Gastrocnemius medialis (tissue), 4 donors: ENCODE data around the gene DUSP8. TPM values are rescaled to one million over a fixed set of nuclear protein-coding genes. Genes with fewer than 3 reads are reported as not detected.

Experiments
- ATAC-seq, 2 donors: fragments of 150-250 bp; one replicate each; pipeline ENCODE4 v1.9.1; 2016
- DNase-seq, 2 donors: peaks; one replicate each; pipeline ENCODE4 v3.0.0-alpha.2; 2019
- H3K27ac ChIP-seq, 4 donors: fragments of 200-600 bp; sonication (generic); 1 replicate in 1 of 4; 2 replicates in 3 of 4; pipeline ENCODE4 v1.5.1; 2016 to 2018; ENCODE audit warnings: mild to moderate bottlenecking in 2 of 4, moderate library complexity in 1 of 4
- H3K27me3 ChIP-seq, 3 donors: fragments of 200-600 bp; sonication (generic) in 2 of 3; 1 replicate in 1 of 3; 2 replicates in 2 of 3; pipeline versions ENCODE4 v1.5.1 to v1.6.0; 2016 to 2019; ENCODE audit warnings: mild to moderate bottlenecking in 1 of 3, moderate library complexity in 1 of 3
- H3K36me3 ChIP-seq, 2 donors: fragments of 200-600 bp; sonication (generic) in 1 of 2; one replicate each; pipeline ENCODE4 v1.5.1; 2017 to 2018
- H3K4me1 ChIP-seq, 2 donors: fragments of 200-600 bp; sonication (generic) in 1 of 2; one replicate each; pipeline ENCODE4 v1.5.1; 2016 to 2017; ENCODE audit warnings: mild to moderate bottlenecking in 2 of 2
- H3K4me3 ChIP-seq, 4 donors: fragments of 200-600 bp; sonication (generic) in 3 of 4; 1 replicate in 1 of 4; 2 replicates in 3 of 4; pipeline ENCODE4 v1.5.1; 2016 to 2019; ENCODE audit warnings: mild to moderate bottlenecking in 2 of 4
- H3K9me3 ChIP-seq, 3 donors: fragments of 200-600 bp; sonication (generic) in 2 of 3; 1 replicate in 1 of 3; 2 replicates in 2 of 3; pipeline ENCODE4 v1.5.1; 2016 to 2019
- POLR2A ChIP-seq, 2 donors: fragments of 450-650 bp; IDR thresholded peaks; one replicate each; pipeline ENCODE4 v1.6.1; 2017; ENCODE audit warnings: antibody characterized with exemption in 2 of 2, mild to moderate bottlenecking in 2 of 2, moderate library complexity in 2 of 2
- in situ Hi-C, 4 donors: fragments of 200-750 bp; cut with MboI; loops; one replicate each; pipeline versions ENCODE4 v1.15.0 to v1.8.0; 2017; ENCODE audit warnings: low sequenced_read_pairs in 4 of 4
- intact Hi-C: fragments of 100-400 bp; cut with DNase I; formaldehyde crosslinking; loops from one replicate; pipeline ENCODE4 v1.15.1; 2023; ENCODE audit warnings: low total_unique reads
- total RNA-seq, 4 donors: library from RNA; depleted of rRNA; stranded (reverse); fragments of >200 nt; gene quantifications; one replicate each; pipeline versions ENCODE4 v1.1.0 to v1.2.3, GENCODE V29; 2016
- TF ChIP-seq, protein P1 (sequence below), 5 experiments: fragments of 450-650 bp in 3 of 5; fragments of 200-600 bp in 2 of 5; sonication (generic) in 2 of 5; IDR thresholded peaks in 4 of 5; conservative IDR thresholded peaks in 1 of 5; 1 replicate in 4 of 5; 2 replicates in 1 of 5; pipeline ENCODE4 v1.5.1; 2016 to 2019; ENCODE audit warnings: antibody characterized with exemption in 5 of 5, mild to moderate bottlenecking in 3 of 5, moderate library complexity in 3 of 5

DUSP8 gene
- total RNA-seq, 4 donors from 2014 or later: 2.6 to 25.9 (median 6.3) TPM

DNA sequence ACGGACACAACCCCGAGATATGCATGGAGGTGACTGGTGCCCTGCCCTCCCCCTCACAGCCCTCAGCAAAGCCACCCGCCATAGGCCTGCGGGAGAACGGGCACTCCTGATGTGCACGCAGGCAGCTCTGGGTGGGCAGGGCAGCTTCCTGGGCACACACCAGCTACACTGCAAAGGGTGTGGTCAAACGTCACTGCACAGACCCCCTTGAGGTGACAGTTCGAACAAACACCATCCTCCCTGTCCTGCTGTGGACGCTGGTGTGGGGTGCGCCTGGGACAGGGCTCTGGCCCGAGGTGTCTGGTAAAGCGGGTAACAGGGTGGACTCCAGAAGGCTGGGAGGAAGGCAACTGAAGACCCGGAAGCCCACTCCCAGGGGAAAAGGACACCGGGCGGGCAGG, 63.6 kb downstream of the DUSP8 start:
- Histone ChIP-seq H3K27ac (no peak overlapping the region), H3K36me3 (no peaks in the 10 kb centered on the region), H3K9me3 (no peaks in the 10 kb centered on the region), H3K4me1 (peaks cover 61 to 66% of the 10 kb centered on the region in 2 donors), H3K27me3 (no peaks in the 10 kb centered on the region), H3K4me3 (no peak overlapping the region)
- in situ Hi-C loops: loop anchor here (25.0 kb wide), 3 partner anchors 196 to 296 kb away; partner anchors contain the start of genes MUC5B (in 3 of the 4) and TOLLIP (in 1 of the 4)
- intact Hi-C loops: no loop called here
- TF ChIP-seq, protein P1, sequence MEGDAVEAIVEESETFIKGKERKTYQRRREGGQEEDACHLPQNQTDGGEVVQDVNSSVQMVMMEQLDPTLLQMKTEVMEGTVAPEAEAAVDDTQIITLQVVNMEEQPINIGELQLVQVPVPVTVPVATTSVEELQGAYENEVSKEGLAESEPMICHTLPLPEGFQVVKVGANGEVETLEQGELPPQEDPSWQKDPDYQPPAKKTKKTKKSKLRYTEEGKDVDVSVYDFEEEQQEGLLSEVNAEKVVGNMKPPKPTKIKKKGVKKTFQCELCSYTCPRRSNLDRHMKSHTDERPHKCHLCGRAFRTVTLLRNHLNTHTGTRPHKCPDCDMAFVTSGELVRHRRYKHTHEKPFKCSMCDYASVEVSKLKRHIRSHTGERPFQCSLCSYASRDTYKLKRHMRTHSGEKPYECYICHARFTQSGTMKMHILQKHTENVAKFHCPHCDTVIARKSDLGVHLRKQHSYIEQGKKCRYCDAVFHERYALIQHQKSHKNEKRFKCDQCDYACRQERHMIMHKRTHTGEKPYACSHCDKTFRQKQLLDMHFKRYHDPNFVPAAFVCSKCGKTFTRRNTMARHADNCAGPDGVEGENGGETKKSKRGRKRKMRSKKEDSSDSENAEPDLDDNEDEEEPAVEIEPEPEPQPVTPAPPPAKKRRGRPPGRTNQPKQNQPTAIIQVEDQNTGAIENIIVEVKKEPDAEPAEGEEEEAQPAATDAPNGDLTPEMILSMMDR (IDR thresholded peaks at IDR 0.05 in 4 of 5, conservative IDR thresholded peaks at IDR 0.05 in 1 of 5): no peak
- TF ChIP-seq POLR2A (IDR thresholded peaks at IDR 0.05): no peak
- ATAC-seq (no peak), DNase-seq (no peak)

DNA sequence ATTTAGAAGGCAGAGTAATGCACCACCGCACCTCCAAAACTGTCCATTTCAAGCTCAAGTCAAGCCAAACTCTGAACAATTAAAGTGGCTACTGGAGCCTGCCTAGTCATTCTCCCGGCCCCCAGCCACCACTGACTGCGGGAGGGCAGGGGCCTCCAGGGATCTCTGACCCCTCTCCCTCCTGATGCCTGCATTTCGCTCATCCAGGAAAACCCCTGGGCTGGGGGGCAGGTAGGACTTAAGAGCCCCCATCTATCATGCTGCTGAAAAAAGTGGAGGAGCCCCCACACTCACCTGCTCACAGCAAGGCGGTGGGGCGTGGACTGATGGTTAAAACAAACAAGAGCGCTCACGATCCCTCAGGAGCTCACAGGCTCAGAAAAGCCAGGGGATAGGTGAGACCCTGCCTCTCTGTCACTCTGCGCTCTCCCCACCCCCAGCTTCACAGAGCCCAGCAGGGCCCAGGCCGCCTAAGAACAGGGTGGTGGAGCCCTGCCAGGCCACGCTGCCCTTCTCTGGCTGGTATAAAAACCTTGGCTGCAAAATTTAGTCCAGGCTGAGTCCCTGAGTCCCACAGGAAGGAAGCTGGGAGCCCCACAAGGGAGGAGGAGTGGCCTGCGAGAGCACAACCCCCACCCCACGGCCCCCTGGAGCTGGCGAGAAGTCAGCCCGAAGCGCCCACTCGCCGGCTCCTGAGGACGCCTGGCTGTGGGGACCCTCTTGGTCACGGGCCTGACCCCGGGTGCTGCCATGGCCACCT, 64.5 kb downstream of the DUSP8 start:
- in situ Hi-C loops (loop anchor here (25.0 kb wide), 3 partner anchors 195 to 295 kb away; partner anchors contain the start of genes MUC5B (in 3 of the 4) and TOLLIP (in 1 of the 4)), intact Hi-C loops (no loop called here)
- TF ChIP-seq, protein P1 (IDR thresholded peaks at IDR 0.05 in 4 of 5, conservative IDR thresholded peaks at IDR 0.05 in 1 of 5): no peak
- TF ChIP-seq POLR2A (IDR thresholded peaks at IDR 0.05): no peak
- no peaks in the 10 kb centered on the region for H3K9me3 ChIP-seq
- peak overlapping the region in 2 of 4 donors; percentile 9 to 38 for H3K27ac ChIP-seq
- ATAC-seq (no peak), DNase-seq (no peak)
- H3K27me3 ChIP-seq: no peaks in the 10 kb centered on the region
- H3K4me3 ChIP-seq: peak overlapping the region in 1 of 4 donors; percentile 24
- H3K36me3 ChIP-seq: no peaks in the 10 kb centered on the region
- peaks cover 64 to 73% of the 10 kb centered on the region in 2 donors for H3K4me1 ChIP-seq

DNA sequence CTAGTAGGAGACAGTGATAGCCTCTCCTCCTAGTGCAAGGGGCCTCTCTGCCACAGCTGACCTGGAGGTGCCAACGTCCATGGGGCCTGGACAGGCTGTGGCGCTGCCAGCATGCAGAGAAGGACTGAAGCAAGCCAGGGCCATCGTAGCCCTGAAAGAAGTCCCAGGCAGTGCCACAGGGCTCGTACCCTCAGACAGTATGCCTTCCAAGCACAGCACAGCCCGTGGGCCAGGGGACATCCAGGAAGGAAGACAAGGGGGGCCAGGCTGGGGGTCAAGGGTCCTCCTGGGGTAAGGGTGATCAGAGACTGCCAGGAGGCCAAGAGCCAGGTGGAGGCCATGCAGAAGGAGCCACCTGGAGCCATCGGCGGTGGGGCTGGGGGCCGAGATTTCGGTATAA, 65.1 kb downstream of the DUSP8 start:
- ATAC-seq: no peak
- no peaks in the 10 kb centered on the region for H3K27me3 ChIP-seq
- DNase-seq: no peak
- peaks cover 70 to 77% of the 10 kb centered on the region in 2 donors for H3K4me1 ChIP-seq
- H3K4me3 ChIP-seq: no peak overlapping the region
- H3K27ac ChIP-seq: no peak overlapping the region
- H3K36me3 ChIP-seq: no peaks in the 10 kb centered on the region
- intact Hi-C loops (no loop called here), in situ Hi-C loops (loop anchor here (25.0 kb wide), 3 partner anchors 195 to 295 kb away; partner anchors contain the start of genes MUC5B (in 3 of the 4) and TOLLIP (in 1 of the 4))
- H3K9me3 ChIP-seq: no peaks in the 10 kb centered on the region
- no peak for TF ChIP-seq POLR2A (IDR thresholded peaks at IDR 0.05)
- TF ChIP-seq, protein P1 (IDR thresholded peaks at IDR 0.05 in 4 of 5, conservative IDR thresholded peaks at IDR 0.05 in 1 of 5): no peak

DNA sequence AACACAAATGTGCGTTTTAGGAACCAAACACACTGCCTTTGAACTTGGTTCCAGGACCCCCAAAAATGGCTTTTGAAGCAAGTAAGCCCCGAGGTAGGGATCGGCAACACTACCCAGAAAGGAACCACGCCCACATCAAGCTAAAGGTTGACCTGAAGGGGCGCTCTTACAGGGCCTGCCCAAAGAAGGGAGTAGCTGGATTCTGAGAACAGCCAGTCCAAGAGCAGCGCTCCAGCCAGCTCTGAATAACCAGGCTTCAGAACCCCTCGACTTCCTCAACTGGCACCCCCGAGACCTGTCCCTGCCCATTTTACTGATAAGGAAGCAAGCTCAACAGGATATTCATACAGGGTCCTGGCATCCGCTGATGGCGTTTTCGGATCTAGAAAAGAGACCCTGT, 66.6 kb downstream of the DUSP8 start:
- TF ChIP-seq, protein P1 (IDR thresholded peaks at IDR 0.05 in 4 of 5, conservative IDR thresholded peaks at IDR 0.05 in 1 of 5): no peak
- in situ Hi-C loops (loop anchor here (25.0 kb wide), 3 partner anchors 193 to 293 kb away; partner anchors contain the start of genes MUC5B (in 3 of the 4) and TOLLIP (in 1 of the 4)), intact Hi-C loops (no loop called here)
- H3K4me1 ChIP-seq: peaks cover 85 to 90% of the 10 kb centered on the region in 2 donors
- DNase-seq: no peak
- no peaks in the 10 kb centered on the region for H3K9me3 ChIP-seq
- H3K27me3 ChIP-seq: no peaks in the 10 kb centered on the region
- no peaks in the 10 kb centered on the region for H3K36me3 ChIP-seq
- no peak overlapping the region for H3K27ac ChIP-seq
- no peak overlapping the region for H3K4me3 ChIP-seq
- ATAC-seq: no peak
